Measurements from ENCODE around the gene IFI6. TPM values are rescaled to one million over a fixed set of nuclear protein-coding genes. Genes with fewer than 3 reads are reported as not detected.

The IFI6 gene
- total and polyA plus RNA-seq, 2 donors (not counting 1 experiment from before 2014, with no cell fraction given), result 11.7 to 12.0 TPM

DNA sequence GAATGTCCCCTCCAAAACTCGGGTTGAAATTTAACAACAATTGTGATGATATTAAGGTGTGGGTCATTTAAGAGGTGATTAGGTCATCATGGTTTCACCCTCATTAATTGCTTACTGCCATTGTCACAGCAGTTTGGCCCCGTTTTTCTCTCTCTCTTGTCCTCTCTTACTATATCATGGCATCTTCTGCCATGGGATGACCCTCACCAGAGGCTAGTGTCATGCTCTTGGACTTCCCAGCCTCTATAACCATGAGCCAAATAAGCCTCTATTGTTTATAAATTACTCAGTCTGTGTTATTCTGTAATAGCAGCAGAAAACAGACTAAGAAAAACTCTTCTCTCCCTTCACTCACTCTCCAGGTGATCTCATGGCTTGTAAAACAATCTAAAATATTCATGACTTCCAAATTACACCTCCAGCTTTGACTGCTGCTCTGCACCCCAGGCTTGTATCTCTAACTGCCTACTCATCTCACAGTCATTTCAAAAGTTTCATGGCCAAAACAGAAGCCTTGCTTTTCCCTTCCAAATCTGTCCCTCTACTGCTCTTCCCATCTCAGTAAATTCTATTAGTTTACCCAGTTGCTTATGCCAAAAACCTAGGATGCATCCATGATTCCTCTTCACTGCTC lies 44.4 kb upstream of the IFI6 start:
- WGBS (ENCODE audit: insufficient coverage), result 60% methylated on average over 1 of the region's 2 CpGs
- Histone ChIP-seq H3K27me3 (replicated peaks in 1 of 4; ENCODE audit: control extremely low read depth in 1 of 4, control insufficient read depth in 3 of 4, insufficient read depth in 4 of 4, low read length in 3 of 4) (peaks cover 0 to 7% (median 0%) of the 10 kb centered on the region in 4 experiments), H3K4me2 (replicated peaks; ENCODE audit: low read depth, low read length, poor library complexity, severe bottlenecking) (no peak overlapping the region), H4K20me1 (ENCODE audit: control insufficient read depth, insufficient read depth, low read length, poor library complexity, severe bottlenecking) (no peaks in the 10 kb centered on the region), H2AFZ (ENCODE audit: insufficient read depth, low read depth, low read length, poor library complexity, severe bottlenecking) (no peak overlapping the region), H3K9ac (ENCODE audit: low read length) (no peak overlapping the region), H3K4me3 (ENCODE audit: control extremely low read depth in 1 of 5, extremely low read depth in 1 of 5, insufficient read depth in 1 of 5, low read depth in 2 of 5, low read length in 4 of 5) (no peak overlapping the region), H3K36me3 (replicated peaks in 1 of 2; ENCODE audit: control extremely low read depth in 1 of 2, control insufficient read depth in 1 of 2, extremely low read depth in 1 of 2, insufficient read depth in 2 of 2, low read length in 1 of 2) (no peaks in the 10 kb centered on the region), H3K9me3 (ENCODE audit: control extremely low read depth in 1 of 3, control insufficient read depth in 2 of 3, insufficient read depth in 1 of 3, low read length in 2 of 3) (peaks cover 0 to 10% (median 0%) of the 10 kb centered on the region in 3 donors), H3K79me2 (ENCODE audit: control insufficient read depth, insufficient read depth, low read length) (no peaks in the 10 kb centered on the region), H3K27ac (ENCODE audit: low read length in 2 of 2) (no peak overlapping the region), H3K4me1 (ENCODE audit: control insufficient read depth in 2 of 2, insufficient read depth in 2 of 2, low read length in 2 of 2) (no peaks in the 10 kb centered on the region)
- H3K27me3 Mint-ChIP-seq, result peaks cover 25% of the 10 kb centered on the region
- H3K27ac Mint-ChIP-seq, result no peak overlapping the region
- H3K4me1 Mint-ChIP-seq, result no peaks in the 10 kb centered on the region
- no peak for DNase-seq
- TF ChIP-seq EZH2 (IDR thresholded peaks at IDR 0.05; ENCODE audit: borderline replicate concordance, insufficient read depth, low read depth, low read length, poor library complexity, severe bottlenecking), result no peak
- TF ChIP-seq, protein P1, sequence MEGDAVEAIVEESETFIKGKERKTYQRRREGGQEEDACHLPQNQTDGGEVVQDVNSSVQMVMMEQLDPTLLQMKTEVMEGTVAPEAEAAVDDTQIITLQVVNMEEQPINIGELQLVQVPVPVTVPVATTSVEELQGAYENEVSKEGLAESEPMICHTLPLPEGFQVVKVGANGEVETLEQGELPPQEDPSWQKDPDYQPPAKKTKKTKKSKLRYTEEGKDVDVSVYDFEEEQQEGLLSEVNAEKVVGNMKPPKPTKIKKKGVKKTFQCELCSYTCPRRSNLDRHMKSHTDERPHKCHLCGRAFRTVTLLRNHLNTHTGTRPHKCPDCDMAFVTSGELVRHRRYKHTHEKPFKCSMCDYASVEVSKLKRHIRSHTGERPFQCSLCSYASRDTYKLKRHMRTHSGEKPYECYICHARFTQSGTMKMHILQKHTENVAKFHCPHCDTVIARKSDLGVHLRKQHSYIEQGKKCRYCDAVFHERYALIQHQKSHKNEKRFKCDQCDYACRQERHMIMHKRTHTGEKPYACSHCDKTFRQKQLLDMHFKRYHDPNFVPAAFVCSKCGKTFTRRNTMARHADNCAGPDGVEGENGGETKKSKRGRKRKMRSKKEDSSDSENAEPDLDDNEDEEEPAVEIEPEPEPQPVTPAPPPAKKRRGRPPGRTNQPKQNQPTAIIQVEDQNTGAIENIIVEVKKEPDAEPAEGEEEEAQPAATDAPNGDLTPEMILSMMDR (IDR thresholded peaks at IDR 0.05), result no peak
- CTCF ChIA-PET, result no interaction called here
- peaks cover 9% of the 10 kb centered on the region for H3K9me3 Mint-ChIP-seq (ENCODE audit: insufficient read depth)
- intact Hi-C loops (cut with micrococcal nuclease), result no loop called here
- POLR2A ChIA-PET, result no interaction called here
- no peak overlapping the region for H3K4me3 Mint-ChIP-seq
- ATAC-seq (ENCODE audit: low read depth), result no peak

DNA sequence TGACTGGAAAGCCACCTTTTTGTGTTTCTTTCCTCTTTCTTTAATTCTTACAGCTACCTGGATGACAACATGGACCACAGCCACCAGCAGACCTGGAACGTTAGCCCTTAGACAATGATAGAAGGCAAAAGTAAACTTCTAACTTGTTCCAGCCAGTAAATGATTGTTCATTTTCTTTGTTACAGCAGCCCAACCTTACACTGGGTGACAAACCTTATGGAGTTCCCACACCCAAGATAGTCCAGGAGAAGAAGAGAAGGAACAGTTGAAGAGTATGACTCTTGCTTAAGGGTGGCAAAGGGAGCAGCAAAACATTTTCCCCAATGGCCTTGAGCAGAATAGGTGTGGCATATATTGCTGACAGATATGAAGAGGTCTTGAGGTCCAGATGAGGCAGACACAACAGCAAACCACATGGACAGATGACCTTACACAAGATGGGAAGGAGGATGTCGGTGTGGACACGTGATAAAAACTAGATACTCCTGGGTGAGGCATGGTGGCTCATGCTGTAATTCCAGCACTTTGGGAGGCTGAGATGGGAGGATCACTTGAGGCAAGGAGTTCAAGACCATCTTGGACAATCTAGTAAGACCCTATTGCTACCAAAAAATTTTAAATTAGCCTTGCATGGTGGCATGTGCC lies 42.0 kb upstream of the IFI6 start:
- no peak overlapping the region for H3K4me3 ChIP-seq (ENCODE audit: control extremely low read depth in 1 of 5, extremely low read depth in 1 of 5, insufficient read depth in 1 of 5, low read depth in 2 of 5, low read length in 4 of 5)
- DNase-seq (no peak), ATAC-seq (ENCODE audit: low read depth) (no peak)
- Mint-ChIP-seq H3K4me3 (no peak overlapping the region), H3K27me3 (peaks cover 20% of the 10 kb centered on the region), H3K9me3 (ENCODE audit: insufficient read depth) (peaks cover 9% of the 10 kb centered on the region), H3K4me1 (no peaks in the 10 kb centered on the region), H3K27ac (no peak overlapping the region)
- H3K9ac ChIP-seq (ENCODE audit: low read length), result no peak overlapping the region
- H4K20me1 ChIP-seq (ENCODE audit: control insufficient read depth, insufficient read depth, low read length, poor library complexity, severe bottlenecking), result no peaks in the 10 kb centered on the region
- H3K79me2 ChIP-seq (ENCODE audit: control insufficient read depth, insufficient read depth, low read length), result no peaks in the 10 kb centered on the region
- intact Hi-C loops (cut with micrococcal nuclease), result no loop called here
- H3K9me3 ChIP-seq (ENCODE audit: control extremely low read depth in 1 of 3, control insufficient read depth in 2 of 3, insufficient read depth in 1 of 3, low read length in 2 of 3), result peaks cover 0 to 10% (median 3%) of the 10 kb centered on the region in 3 donors
- H3K4me1 ChIP-seq (ENCODE audit: control insufficient read depth in 2 of 2, insufficient read depth in 2 of 2, low read length in 2 of 2), result no peaks in the 10 kb centered on the region
- TF ChIP-seq, protein P1 (IDR thresholded peaks at IDR 0.05), result no peak
- TF ChIP-seq EZH2 (IDR thresholded peaks at IDR 0.05; ENCODE audit: borderline replicate concordance, insufficient read depth, low read depth, low read length, poor library complexity, severe bottlenecking), result no peak
- ChIA-PET POLR2A (no interaction called here), CTCF (no interaction called here)
- H2AFZ ChIP-seq (ENCODE audit: insufficient read depth, low read depth, low read length, poor library complexity, severe bottlenecking), result no peak overlapping the region
- WGBS (ENCODE audit: insufficient coverage), result 80% methylated on average over 1 of the region's 3 CpGs
- no peak overlapping the region for H3K27ac ChIP-seq (ENCODE audit: low read length in 2 of 2)
- peaks cover 0 to 7% (median 0%) of the 10 kb centered on the region in 4 experiments for H3K27me3 ChIP-seq (replicated peaks in 1 of 4; ENCODE audit: control extremely low read depth in 1 of 4, control insufficient read depth in 3 of 4, insufficient read depth in 4 of 4, low read length in 3 of 4)
- no peak overlapping the region for H3K4me2 ChIP-seq (replicated peaks; ENCODE audit: low read depth, low read length, poor library complexity, severe bottlenecking)
- no peaks in the 10 kb centered on the region for H3K36me3 ChIP-seq (replicated peaks in 1 of 2; ENCODE audit: control extremely low read depth in 1 of 2, control insufficient read depth in 1 of 2, extremely low read depth in 1 of 2, insufficient read depth in 2 of 2, low read length in 1 of 2)

Measured in B cell (primary cell).